ENCODE measurements around the gene SLC16A8. TPM values are rescaled to one million over a fixed set of nuclear protein-coding genes. Genes with fewer than 3 reads are reported as not detected.

SLC16A8 gene
- total and polyA plus RNA-seq, 7 donors: 0.23 to 1.0 (median 0.29) TPM; not detected in 3

GRCh38 chr22:38029901-38030300, 54.1 kb downstream of the SLC16A8 start:
- Histone ChIP-seq H3K4me3 (no peak overlapping the region), H3K27ac (no peak overlapping the region), H3K4me1 (peaks cover 7% of the 10 kb centered on the region), H3K9me3 (no peaks in the 10 kb centered on the region), H3K27me3 (ENCODE audit: insufficient read depth in 3 of 3, low read length in 2 of 3) (no peaks in the 10 kb centered on the region), H3K36me3 (ENCODE audit: insufficient read depth in 1 of 2, low read depth in 1 of 2) (no peaks in the 10 kb centered on the region)
- intact Hi-C loops (cut with DNase I): no loop called here
- no peak for ATAC-seq
- TF ChIP-seq, protein P1, sequence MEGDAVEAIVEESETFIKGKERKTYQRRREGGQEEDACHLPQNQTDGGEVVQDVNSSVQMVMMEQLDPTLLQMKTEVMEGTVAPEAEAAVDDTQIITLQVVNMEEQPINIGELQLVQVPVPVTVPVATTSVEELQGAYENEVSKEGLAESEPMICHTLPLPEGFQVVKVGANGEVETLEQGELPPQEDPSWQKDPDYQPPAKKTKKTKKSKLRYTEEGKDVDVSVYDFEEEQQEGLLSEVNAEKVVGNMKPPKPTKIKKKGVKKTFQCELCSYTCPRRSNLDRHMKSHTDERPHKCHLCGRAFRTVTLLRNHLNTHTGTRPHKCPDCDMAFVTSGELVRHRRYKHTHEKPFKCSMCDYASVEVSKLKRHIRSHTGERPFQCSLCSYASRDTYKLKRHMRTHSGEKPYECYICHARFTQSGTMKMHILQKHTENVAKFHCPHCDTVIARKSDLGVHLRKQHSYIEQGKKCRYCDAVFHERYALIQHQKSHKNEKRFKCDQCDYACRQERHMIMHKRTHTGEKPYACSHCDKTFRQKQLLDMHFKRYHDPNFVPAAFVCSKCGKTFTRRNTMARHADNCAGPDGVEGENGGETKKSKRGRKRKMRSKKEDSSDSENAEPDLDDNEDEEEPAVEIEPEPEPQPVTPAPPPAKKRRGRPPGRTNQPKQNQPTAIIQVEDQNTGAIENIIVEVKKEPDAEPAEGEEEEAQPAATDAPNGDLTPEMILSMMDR (IDR thresholded peaks at IDR 0.05): no peak
- 54 to 64% (median 56%) methylated on average over 5 of the region's 5 CpGs for WGBS, 3 donors
- DNase-seq: no peak

DNA sequence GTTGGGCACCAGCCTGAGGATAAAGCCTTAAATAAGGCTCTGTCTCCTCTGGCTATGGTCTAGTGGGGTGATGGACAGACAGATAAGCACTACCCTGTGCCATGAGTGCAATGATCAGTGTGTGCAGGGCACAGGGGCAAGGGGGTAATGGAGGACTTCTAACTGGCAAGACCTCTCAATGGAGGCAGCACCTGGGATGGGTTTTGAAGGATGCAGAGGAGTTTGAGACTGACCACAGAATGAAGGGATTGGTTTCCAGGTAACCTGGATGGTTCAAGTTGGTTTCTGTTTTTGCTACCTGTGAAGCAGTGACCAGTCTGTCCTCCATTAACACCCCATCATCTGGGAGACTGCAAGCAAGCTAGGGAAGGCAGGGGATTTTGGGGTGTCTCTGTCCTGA, 54.6 kb downstream of the SLC16A8 start:
- intact Hi-C loops (cut with DNase I): no loop called here
- no peak for DNase-seq
- Histone ChIP-seq H3K4me3 (no peak overlapping the region), H3K27me3 (ENCODE audit: insufficient read depth in 3 of 3, low read length in 2 of 3) (no peaks in the 10 kb centered on the region), H3K4me1 (peaks cover 7% of the 10 kb centered on the region), H3K36me3 (ENCODE audit: insufficient read depth in 1 of 2, low read depth in 1 of 2) (no peaks in the 10 kb centered on the region), H3K27ac (no peak overlapping the region), H3K9me3 (no peaks in the 10 kb centered on the region)
- TF ChIP-seq, protein P1 (IDR thresholded peaks at IDR 0.05): no peak
- no peak for ATAC-seq

GRCh38 chr22:38028344-38029130, 55.4 kb downstream of the SLC16A8 start:
- Histone ChIP-seq H3K27ac (no peak overlapping the region), H3K4me3 (no peak overlapping the region), H3K4me1 (peaks cover 4% of the 10 kb centered on the region), H3K36me3 (ENCODE audit: insufficient read depth in 1 of 2, low read depth in 1 of 2) (no peaks in the 10 kb centered on the region), H3K27me3 (ENCODE audit: insufficient read depth in 3 of 3, low read length in 2 of 3) (no peaks in the 10 kb centered on the region), H3K9me3 (no peaks in the 10 kb centered on the region)
- intact Hi-C loops (cut with DNase I): no loop called here
- DNase-seq (no peak), ATAC-seq (no peak)
- TF ChIP-seq, protein P1 (IDR thresholded peaks at IDR 0.05): no peak
- 93 to 94% (median 93%) methylated on average over 15 of the region's 15 CpGs for WGBS, 3 donors

Other genes with a start within 250 kb of the SLC16A8 start
- gene ANKRD54, start 239.8 kb downstream of the SLC16A8 start, total RNA-seq: 10 to 100 TPM; 11.3 to 18.0 (median 12.5) TPM
- 10 to 100 TPM; 12.0 to 37.2 (median 13.9) TPM for gene ANKRD54, start 239.8 kb downstream of the SLC16A8 start, polyA plus RNA-seq
- gene EIF3L, start 234.8 kb downstream of the SLC16A8 start, total RNA-seq: 100 to 1,000 TPM; 369 to 483 (median 441) TPM
- gene EIF3L, start 234.8 kb downstream of the SLC16A8 start, polyA plus RNA-seq: 100 to 1,000 TPM; 265 to 327 (median 310) TPM
- gene MICALL1, start 177.9 kb downstream of the SLC16A8 start, total RNA-seq: 10 to 100 TPM; 16.4 to 24.7 (median 18.9) TPM
- 10 to 100 TPM; 10.3 to 16.9 (median 12.1) TPM for gene MICALL1, start 177.9 kb downstream of the SLC16A8 start, polyA plus RNA-seq
- under 1 TPM; 0.17 to 0.43 (median 0.20) TPM for gene C22orf23, start 130.6 kb downstream of the SLC16A8 start, total RNA-seq
- gene C22orf23, start 130.6 kb downstream of the SLC16A8 start, polyA plus RNA-seq: 1 to 10 TPM in 1 of 3 donors, under 1 TPM in 2; 0.36 to 1.2 (median 0.72) TPM
- gene POLR2F, start 130.5 kb downstream of the SLC16A8 start, total RNA-seq: 10 to 100 TPM; 69.2 to 95.9 (median 88.4) TPM
- gene POLR2F, start 130.5 kb downstream of the SLC16A8 start, polyA plus RNA-seq: 100 to 1,000 TPM; 215 to 280 (median 238) TPM
- under 1 TPM in 2 of 4 donors, not detected in 2; 0.25 to 0.36 TPM for gene SOX10, start 99.6 kb downstream of the SLC16A8 start, total RNA-seq
- gene SOX10, start 99.6 kb downstream of the SLC16A8 start, polyA plus RNA-seq: under 1 TPM; 0.10 to 0.18 (median 0.18) TPM
- gene PICK1, start 26.8 kb downstream of the SLC16A8 start, total RNA-seq: 10 to 100 TPM; 11.9 to 31.5 (median 17.8) TPM
- gene PICK1, start 26.8 kb downstream of the SLC16A8 start, polyA plus RNA-seq: 10 to 100 TPM; 15.2 to 19.6 (median 18.9) TPM
- under 1 TPM in 3 of 4 donors, not detected in 1; 0.26 to 0.71 (median 0.56) TPM for gene BAIAP2L2, start 26.5 kb upstream of the SLC16A8 start, total RNA-seq
- gene BAIAP2L2, start 26.5 kb upstream of the SLC16A8 start, polyA plus RNA-seq: 1 to 10 TPM in 1 of 3 donors, under 1 TPM in 2; 0.23 to 5.1 (median 0.55) TPM
- gene PLA2G6, start 97.6 kb upstream of the SLC16A8 start, total RNA-seq: 10 to 100 TPM in 2 of 4 donors, 1 to 10 TPM in 2; 8.5 to 17.4 (median 11.4) TPM
- 1 to 10 TPM; 4.5 to 7.1 (median 7.1) TPM for gene PLA2G6, start 97.6 kb upstream of the SLC16A8 start, polyA plus RNA-seq
- 10 to 100 TPM in 3 of 4 donors, 1 to 10 TPM in 1; 5.7 to 63.8 (median 39.5) TPM for gene MAFF, start 117.8 kb upstream of the SLC16A8 start, total RNA-seq
- gene MAFF, start 117.8 kb upstream of the SLC16A8 start, polyA plus RNA-seq: 100 to 1,000 TPM in 1 of 3 donors, 10 to 100 TPM in 2; 23.6 to 118 (median 26.9) TPM
- gene TMEM184B, start 188.8 kb upstream of the SLC16A8 start, total RNA-seq: 10 to 100 TPM; 23.2 to 40.3 (median 30.3) TPM
- gene TMEM184B, start 188.8 kb upstream of the SLC16A8 start, polyA plus RNA-seq: 10 to 100 TPM; 13.6 to 28.2 (median 24.8) TPM
- 10 to 100 TPM; 41.4 to 61.8 (median 49.0) TPM for gene CSNK1E, start 233.2 kb upstream of the SLC16A8 start, total RNA-seq
- 100 to 1,000 TPM in 1 of 3 donors, 10 to 100 TPM in 2; 33.4 to 193 (median 63.6) TPM for gene CSNK1E, start 233.2 kb upstream of the SLC16A8 start, polyA plus RNA-seq

Measured in psoas muscle (tissue), 8 donors.